Kidney capillary endothelial cell (primary cell): ENCODE measurements around the gene SOCS6.
"Not testable (repeated sequence)": the region's sequence is repeated elsewhere in the genome, so short reads cannot be mapped to it uniquely, and the experiment has no call there.

Experiments
- DNase-seq: peaks from one replicate; pipeline ENCODE4 v3.0.0-alpha.2; 2018; ENCODE audit warnings: low spot score

The SOCS6 gene

DNA sequence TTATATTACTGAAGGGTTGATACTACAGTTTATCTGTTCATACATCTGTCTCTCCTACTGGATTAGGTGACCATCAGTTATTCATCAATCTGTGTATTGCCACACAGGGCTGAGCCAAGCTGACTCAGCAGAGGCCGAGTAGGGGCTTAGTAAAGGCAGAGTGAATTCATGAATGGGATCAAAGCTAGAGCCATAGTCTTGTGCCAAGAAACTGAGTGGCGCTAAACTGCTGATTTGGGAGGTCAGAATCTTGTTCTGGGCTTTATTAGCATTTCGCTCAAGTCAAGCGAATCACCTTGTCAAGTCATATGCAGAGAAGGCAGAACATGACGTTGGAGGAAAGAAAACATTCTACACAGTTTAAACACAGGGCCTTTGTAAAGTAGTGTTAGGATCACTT lies 34.1 kb downstream of the SOCS6 start:
- DNase-seq = no peak

DNA sequence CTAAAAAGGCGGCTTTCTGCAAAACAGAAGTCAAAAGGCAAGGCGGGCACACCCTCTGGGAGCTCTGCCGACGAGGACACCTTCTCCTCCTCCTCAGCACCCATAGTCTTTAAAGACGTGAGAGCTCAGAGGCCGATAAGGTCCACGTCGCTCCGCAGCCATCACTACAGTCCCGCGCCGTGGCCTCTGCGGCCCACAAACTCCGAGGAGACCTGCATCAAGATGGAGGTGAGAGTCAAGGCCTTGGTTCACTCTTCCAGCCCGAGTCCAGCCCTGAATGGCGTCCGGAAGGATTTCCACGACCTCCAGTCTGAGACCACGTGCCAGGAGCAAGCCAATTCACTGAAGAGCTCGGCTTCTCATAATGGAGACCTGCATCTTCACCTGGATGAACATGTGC lies 36.1 kb downstream of the SOCS6 start:
- DNase-seq = no peak

DNA sequence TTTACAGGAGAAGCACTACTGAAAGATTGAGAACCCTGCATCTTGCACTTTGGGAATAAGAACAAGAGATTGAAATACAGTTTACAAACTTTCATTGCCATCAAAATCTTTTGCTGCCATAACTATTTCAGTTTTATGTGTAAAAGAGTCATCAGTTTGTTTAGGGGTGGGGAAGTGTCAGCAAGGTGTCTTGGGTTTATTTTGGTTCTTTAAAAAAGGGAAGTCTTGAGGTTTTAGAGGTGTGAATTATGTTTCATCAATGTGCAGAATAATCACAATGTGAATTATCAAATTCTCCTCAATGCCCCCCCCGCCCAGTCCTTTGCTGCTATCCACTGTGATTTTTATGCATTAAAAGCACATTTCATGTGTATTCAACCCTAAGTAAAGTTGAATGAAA lies 37.4 kb downstream of the SOCS6 start:
- DNase-seq = no peak

- DNase-seq = no peak
Observed at GRCh38 chr18:70328169-70328568, 39.3 kb downstream of the SOCS6 start.

GRCh38 chr18:70329071-70329470 lies 40.2 kb downstream of the SOCS6 start:
- DNase-seq = peak; percentile 66

GRCh38 chr18:70330887-70331286 lies 42.0 kb downstream of the SOCS6 start:
- DNase-seq = no peak

DNA sequence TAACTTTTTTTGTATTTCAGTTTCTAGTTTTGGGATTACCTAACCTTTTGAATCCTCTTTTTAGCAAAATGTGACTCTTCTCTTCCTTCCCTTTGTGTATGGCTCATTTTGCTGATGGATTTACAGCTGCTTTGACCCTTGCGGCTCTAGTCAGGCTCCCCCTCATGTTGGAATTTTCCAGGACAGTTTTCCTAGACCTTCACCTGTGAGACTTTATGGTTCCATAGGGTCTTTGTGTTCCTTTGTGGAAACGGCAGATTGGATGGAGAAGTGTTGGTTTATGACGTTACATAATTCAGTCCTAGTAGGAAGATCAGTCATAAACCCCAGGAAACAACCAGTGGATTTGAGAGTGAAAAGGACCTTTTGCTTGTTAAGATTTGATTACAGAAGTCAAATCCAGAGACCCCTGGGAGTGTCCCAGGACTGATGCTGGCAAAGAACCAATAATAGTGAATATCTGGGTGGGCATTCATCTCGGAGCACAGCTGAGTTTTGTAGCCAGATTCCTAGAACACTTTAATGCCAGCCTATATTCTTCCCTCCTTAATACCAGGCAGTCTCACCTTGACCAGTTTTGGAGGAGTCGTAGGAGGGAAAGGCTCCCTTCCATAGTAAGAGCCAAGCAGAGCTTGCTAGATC lies 42.7 kb downstream of the SOCS6 start:
- DNase-seq = no peak

DNA sequence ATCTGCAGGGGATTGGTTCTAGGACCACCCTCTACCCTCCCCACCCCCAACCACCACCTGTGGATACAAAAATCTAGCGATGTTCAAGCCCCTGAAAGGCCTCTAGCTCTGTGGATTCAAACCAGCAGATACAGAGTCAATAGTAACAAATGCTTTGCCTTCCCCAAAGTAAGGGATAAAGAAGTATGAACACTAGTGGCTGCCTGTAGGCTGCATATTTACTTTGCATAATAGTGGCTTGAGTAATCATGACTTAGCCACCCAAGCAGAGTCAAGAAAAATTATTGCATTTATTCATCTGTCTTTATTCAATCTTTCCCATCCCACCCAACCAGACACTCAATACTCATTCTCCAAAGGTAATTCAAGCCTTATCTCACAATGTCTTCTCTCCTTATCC lies 43.8 kb downstream of the SOCS6 start:
- DNase-seq = no peak

DNA sequence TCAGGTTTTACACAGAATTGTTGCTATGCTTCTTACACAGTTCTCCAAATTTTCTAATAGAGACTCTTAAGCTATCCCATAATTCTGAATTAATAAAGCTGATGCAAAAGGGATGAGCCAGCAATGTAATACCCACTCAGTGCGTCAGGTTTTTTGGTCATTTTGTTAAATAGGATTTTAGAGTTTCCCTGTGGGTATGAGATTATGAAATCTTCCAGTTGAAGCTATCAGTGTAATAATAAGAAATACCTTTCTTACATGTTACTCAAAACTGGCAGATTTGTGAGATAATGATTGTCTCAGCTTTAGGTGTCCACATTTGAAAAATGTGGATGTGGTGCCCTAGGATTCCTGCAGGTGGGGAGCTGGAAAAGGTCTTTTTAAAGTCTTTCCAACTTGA lies 44.5 kb downstream of the SOCS6 start:
- DNase-seq = no peak

DNA sequence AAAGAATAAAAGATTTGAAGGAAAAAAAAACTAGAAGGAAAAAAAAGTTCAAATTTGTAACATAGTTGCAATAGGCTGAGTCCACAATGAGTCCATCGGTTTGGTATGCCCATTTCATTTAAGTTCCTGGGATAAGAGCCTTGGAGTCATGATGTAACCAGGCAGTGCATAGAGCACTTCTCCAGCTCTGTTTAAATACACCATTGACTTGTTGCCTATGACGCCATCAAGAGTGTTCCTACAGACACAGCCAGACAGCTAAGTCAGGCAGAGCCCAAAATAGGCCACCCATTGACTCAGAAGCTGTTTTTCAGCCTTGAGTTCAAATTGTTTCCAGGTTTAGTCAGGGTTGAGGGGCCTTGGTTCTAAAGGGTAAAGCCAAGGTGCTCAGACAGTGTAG lies 44.9 kb downstream of the SOCS6 start:
- no peak for DNase-seq

DNA sequence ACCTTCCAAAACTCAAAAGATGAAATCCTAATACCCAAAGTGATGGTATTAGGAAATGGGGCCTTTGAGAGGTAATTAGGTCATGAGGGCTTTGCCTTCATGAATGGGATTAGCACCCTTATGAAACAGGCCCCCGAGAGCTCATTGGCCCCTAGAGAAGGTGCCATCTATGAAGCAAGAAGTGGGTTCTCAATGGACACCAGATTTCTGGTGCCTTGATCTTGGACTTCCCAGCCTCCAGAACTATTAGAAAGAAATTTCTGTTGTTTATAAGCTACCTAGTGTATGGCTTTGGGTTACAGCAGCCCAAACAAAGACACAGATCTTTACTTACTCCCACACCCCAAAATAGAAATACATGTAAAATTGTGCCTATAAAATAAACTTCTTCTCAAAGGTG lies 45.4 kb downstream of the SOCS6 start:
- DNase-seq = no peak

GRCh38 chr18:70334728-70335329 lies 46.0 kb downstream of the SOCS6 start:
- DNase-seq = no peak

DNA sequence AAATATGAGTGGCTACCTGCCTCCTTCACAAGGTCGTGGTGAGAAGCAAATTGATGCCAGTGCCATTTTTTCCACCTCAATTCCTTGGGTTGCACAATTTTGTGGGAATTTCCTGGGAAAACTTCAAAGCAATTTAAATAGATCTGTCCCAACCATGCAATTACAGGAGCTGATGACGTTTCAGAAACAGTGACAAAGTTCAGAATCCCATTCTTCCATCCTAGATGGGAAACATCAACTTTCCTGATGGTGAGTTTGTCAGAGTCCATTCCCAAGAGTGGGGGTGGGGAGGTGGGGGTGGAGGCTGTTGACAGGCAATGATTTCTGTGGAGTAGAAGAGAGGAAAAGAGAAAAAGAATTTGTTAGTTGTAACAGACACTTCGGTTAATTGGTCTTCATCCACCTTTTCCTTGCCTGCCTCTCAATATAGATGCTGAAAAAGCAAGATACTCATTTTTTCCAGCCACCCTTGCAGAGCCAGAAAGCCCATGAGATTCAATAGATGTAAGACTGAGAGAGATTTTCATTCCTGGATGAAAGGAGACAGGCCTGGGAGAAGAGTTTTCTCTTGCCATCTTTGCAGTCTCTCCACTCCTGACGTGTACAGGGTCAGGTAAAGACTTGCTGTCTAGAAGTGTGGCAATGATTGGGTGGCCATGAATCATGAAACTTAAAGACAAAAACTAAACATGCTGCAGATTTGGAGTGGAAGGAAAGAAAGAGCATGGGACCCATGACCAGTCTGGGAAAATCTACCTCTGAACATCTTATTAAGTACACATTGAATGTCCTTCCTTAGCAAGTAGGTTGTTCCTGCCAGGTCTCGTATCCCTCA lies 47.3 kb downstream of the SOCS6 start:
- no peak for DNase-seq

- peak; percentile 55 for DNase-seq
Observed at GRCh38 chr18:70337139-70337972, 48.5 kb downstream of the SOCS6 start.

- no peak for DNase-seq
Observed at GRCh38 chr18:70338890-70339289, 50.0 kb downstream of the SOCS6 start.

DNA sequence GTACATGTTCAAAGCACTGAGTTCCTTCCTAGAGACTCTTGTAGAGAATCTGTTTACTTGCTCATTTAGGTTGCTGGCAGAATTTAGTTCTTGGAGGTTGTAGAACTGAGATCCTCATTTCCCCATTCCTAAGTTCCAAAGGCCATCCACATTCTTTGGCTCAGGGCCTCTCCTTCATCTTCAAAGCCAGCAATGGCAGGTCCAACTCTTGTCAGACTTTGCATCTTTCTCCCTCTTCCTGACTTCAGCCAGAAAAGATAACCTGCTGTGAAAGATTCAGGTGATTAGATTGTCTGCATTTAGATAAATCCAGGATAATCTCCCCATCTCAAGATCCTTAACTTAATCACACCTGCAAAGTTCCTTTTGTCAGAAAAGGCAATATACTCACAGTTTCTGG lies 51.1 kb downstream of the SOCS6 start:
- no peak for DNase-seq

GRCh38 chr18:70348481-70348880 lies 59.6 kb downstream of the SOCS6 start:
- DNase-seq = not testable (repeated sequence)

DNA sequence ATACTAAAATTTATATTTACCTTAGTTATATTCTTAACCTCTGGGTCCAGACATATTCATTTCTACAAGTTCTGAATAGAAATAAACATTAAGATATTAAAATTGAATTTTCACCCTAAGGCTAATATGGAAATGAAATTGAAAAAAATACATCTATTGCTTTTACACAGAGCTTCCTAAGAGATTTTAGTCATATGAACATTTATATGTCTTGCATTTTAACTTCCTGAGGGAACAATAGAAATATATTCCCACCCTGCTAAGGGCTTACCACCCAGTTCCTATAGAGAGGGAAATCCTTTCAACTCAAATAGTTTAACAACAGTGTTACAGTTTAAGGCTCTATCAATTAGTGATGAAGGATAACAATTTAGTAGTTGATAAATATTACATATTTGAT lies 60.5 kb downstream of the SOCS6 start:
- no peak for DNase-seq

GRCh38 chr18:70354080-70354479 lies 65.2 kb downstream of the SOCS6 start:
- no peak for DNase-seq

DNA sequence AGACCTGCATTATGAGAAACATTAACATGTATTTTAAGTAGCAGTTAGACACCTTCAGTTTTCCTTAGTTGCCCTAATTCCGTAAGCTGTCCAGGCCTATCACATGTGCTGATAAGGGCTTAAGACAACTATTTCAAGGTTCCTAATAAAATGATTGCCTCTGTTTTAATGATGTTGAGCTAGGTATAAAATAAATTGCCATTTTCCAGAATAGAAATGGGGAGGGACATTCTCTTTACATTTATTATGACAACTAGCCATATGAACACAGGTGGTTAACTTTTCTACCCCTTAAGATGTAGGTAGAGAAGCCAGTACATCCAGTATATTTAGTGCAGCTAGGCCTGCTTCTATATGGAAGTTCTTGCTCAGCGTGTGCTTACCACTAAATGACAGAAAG lies 65.9 kb downstream of the SOCS6 start:
- DNase-seq = no peak

DNA sequence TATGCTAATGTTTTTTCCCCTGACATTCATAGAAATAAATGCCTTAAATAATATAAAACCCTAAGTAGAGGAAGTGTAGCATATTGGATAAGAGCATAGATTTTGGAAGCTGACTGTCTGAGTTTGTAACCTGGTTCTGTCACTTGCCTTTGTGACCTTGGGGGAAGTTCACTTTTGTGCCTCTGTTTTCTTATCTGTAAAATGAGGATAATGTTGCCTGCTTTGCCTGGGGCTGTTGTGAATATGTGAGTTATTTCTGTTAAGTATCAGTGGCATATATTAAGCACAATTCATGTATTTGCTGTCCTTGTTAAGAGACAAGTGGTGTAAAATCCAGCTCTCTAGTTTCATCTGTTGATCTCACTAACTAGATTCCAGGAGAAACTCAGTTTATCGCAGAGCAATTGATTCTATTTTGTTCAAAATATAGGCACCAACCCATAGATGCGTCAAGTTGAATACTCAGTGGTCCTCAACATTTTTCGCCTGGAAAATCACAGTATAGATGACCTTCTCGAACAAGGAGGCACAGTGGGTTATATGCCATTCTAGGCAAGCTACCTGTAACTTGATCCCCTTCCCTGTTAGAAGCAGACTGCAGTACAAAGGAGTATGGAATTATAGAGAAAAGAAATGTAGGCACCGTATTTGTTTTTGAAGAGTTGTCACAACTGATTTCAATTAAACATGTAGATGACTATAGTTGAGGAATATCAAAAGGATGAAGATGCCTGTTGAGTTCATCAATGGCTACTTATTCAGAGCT lies 67.0 kb downstream of the SOCS6 start:
- no peak for DNase-seq

- DNase-seq = not testable (repeated sequence)
Observed at GRCh38 chr18:70358105-70358406, 69.2 kb downstream of the SOCS6 start.
